GM15510 (cell line): ENCODE measurements around the gene ZXDC.

Experiments used
- POLR2A ChIP-seq: IDR thresholded peaks from 3 replicates; pipeline ENCODE4 v1.6.1; 2011; ENCODE audit warnings: borderline replicate concordance; ENCODE audit not compliant: insufficient read length; ENCODE audit errors: extremely low read depth

Gene ZXDC

DNA sequence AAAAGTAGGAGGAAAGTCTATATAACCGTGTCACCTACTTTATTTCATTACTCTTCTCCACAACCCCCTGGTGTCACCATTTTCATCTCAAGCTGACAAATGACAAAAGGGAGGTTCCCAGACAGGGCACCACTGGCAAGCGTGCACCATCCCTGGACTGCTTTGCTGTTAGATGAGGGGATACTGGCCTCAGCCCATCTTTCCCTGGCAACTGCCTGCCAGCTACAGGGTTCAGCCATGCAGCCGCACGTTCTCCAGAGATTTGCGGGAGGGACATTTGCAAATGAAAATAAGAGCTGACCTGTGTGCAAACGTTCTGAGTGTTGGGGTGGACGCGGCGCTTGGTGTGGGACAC is 41.2 kb upstream of the ZXDC start:
- no peak for TF ChIP-seq POLR2A

DNA sequence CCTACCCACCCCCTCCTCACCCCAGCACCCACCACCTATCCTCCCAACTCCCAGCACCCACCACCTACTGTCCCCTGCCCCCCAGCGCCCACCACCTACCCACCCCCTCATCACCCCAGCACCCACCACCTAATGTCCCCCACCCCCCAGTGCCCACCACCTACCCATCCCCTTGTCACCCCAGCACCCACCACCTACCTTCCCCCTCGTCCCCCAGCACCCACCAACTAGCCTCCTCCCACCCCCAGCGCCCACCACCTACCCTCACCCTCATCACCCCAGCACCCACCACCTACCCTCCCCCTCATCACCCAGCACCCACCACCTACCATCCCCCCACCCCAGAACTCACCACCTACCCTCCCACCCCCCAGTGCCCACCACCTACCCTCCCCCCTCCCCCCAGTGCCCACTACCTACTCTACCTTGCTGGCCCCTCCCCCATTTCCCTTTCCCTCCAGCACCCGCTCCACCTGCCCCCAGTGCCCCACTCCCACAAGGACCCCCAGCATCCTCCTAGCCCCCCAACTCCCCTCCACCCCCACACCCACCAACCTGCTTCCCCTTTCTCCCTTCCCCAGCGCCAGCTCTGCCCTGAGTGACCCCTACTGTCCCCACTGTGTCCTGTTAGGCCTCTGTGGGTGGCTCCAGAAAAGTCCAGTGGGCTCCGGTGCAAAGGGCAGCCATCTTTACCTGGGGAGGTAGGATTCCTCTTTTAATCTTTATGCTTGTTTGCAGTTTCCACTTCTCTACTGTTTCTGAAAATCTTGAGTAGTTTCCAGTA is 40.7 kb upstream of the ZXDC start:
- TF ChIP-seq POLR2A: no peak

DNA sequence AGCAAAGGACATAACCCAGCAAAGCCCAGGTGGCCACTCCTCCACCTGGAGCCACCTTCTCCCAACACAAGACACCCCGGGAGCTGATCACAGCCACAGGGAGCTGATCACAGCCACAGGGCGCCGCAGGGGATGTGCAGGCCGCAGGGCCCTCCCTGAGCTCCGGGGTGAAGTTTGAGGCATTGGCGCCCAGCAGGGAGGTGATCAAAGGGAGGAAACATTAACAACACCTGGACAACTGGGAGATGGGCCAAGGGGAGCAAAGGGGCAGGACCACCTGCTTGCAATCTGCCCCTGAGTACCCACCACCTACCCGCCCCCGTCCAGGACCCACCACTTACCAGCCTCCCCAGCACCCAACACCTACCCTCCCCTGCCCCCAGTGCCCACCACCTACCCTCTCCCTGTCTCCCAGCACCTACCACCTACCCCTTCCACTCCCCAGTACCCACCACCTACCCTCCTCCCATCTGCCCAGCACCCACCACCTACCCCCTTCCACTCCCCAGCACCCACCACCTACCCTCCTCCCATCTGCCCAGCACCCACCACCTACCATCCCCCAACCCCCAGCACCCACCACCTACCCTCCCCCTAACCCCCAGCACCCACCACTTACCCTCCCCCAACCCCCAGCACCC is 39.5 kb upstream of the ZXDC start:
- no peak for TF ChIP-seq POLR2A

GRCh38 chr3:126514161-126514560 is 38.5 kb upstream of the ZXDC start:
- no peak for TF ChIP-seq POLR2A

DNA sequence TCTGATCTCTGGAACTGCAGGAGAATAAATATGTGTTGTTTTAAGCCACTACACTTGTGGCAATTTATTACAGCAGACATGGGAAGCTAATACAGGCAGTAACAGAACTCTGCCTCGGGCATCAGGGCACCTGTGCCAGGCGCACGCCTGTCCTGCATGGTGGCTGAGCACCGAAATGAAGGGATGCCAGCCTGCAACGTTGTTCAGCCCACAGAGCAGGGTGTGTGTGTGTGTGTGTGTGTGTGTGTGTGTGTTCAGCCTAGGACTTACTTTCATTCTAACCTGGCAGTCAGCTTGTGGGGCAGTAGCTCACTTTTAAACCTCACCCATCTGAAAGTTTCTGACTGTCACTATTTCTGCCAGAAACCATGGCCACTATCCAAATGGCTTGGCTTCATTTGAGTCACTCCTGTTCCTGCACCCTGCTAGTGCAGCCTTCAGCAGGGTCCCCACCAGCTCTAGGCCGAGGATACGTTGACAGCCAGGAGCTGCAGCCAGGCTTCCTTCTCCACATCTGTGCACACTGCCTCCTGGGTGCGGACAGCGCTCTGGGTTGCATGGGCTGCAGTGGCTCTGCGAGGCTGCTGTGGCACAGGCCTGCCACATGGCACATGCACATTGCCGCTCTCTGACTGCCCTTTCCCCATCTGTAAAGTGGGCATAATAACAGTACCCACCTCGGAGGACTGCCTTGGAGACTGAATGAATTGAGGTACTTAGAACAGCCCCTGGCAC is 37.4 kb upstream of the ZXDC start:
- TF ChIP-seq POLR2A: no peak

- no peak for TF ChIP-seq POLR2A
These were observed 36.3 kb upstream of the ZXDC start for GRCh38 chr3:126512026-126512425.

DNA sequence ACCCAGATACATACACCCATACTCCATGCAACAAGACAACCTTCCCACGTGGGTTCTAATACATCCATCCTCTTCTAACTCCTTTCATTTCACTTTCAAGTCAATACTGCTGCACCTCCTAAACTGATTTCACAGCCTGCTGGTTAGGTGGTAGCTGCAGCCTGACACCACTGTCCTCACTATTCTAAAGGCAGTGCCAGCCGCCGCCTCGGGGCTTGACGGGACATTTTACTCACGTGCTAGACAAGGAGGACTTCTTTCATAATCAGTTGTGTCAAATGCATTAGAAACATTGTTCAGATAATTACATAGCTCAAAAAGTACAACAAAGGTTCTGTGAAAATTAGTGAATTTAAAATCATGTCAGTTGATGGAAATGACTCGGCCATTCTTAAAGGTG is 35.6 kb upstream of the ZXDC start:
- no peak for TF ChIP-seq POLR2A

DNA sequence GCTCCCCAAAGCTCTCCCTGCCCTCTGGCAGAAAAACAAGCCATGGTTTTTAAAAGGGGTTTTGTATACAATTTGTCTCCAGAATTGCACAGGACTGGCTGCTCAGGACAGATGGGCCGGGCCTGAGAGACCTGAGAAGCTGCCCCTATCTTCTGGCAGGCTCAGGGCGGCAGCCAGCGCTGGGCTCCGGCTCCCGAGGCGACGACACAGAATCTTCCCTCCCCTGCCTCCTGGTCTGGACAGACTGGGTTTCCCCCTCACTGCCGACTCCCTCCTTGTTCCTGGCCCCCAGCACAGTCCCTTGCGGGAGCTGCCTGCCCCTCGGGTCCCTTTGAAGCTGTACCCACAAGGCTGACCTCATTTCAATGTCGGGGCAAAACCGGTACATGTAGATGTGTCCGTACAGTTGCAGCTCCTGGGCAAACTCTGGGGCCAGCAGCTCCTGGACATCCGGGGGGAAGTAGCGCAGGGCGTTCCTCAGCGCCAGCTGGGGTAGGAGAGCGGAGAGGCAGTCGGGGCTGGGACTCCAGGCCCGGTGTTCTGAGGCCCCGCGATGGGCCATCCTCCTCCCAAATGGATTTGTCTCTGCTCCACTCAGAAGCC is 34.7 kb upstream of the ZXDC start:
- TF ChIP-seq POLR2A: no peak

- TF ChIP-seq POLR2A: no peak
These were observed 34.1 kb upstream of the ZXDC start for GRCh38 chr3:126509597-126510307.

GRCh38 chr3:126508564-126508964 is 32.9 kb upstream of the ZXDC start:
- no peak for TF ChIP-seq POLR2A

GRCh38 chr3:126507886-126508285 is 32.2 kb upstream of the ZXDC start:
- TF ChIP-seq POLR2A: no peak

DNA sequence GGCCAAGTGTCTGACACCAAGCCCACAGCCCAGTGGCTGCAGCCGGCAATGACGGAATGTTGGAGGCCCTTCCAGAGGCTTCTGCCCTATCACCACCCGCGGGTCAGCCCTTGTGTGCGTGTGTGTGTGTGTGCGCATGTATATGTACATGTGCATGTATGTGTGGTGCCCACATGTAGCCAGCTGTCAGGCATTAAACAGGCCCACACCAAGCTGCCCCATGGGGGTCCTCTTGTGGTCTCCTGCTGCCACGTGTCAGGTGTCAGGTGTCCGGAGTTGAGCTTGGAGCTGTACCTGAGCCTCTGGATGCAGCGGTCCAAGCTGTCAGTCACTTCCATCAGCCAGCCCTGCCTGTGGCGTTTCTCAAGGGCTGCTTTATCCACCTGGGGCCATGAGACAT is 28.0 kb upstream of the ZXDC start:
- TF ChIP-seq POLR2A: no peak

GRCh38 chr3:126502656-126503055 is 27.0 kb upstream of the ZXDC start:
- no peak for TF ChIP-seq POLR2A

DNA sequence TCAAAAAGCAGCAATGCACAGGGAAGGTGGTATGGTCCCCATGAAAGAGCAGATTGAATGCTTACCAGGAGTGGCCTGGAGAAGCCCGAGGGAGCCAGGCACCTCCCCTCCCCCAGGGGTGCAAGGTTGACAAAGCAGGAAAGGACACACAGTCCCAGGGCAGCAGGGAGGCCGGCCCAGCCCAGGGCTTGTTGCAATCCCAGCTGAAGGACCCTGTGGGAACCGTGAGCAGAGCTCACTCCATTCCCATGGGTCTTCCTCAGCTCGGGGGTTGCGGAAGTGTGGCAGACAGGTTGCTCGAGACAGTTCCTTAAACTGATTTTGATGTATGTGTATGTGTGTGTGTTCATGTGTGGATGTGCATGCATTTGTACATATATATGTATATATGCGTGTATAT is 26.0 kb upstream of the ZXDC start:
- TF ChIP-seq POLR2A: no peak

DNA sequence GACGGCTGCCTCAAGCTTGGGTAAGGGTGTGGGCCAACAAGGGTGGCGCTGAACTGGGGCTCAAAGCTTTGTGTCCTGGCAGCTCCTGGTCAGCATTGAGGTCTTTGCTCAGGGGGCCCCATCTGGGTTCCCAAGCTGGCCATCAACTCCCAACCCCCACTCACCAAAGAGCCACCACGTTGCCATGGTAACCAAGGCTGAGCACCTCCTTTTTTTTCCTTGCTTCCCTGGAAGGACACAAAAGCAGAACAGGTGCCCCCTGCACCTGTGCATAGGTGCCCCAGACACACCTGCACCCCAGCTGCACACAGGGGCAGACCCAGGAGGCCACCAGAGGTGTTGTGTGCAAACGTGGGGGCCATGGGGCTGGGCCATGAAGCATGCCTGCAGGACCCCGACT is 25.4 kb upstream of the ZXDC start:
- no peak for TF ChIP-seq POLR2A
